ENCODE data around the gene SLC26A6. TPM values are rescaled to one million over a fixed set of nuclear protein-coding genes. Genes with fewer than 3 reads are reported as not detected.

SLC26A6 gene
- total RNA-seq, 6 experiments from 2014 or later, result 6.6 to 9.9 (median 8.6) TPM

GRCh38 chr3:48601622-48601994 is 33.7 kb downstream of the SLC26A6 start:
- no peak overlapping the region for H3K27ac ChIP-seq
- H3K9me3 ChIP-seq, result no peaks in the 10 kb centered on the region
- WGBS (ENCODE audit: insufficient coverage, low coverage, low lambda C conversion rate, missing lambda C conversion rate), result 71% methylated on average over 1 of the region's 2 CpGs
- H3K4me1 ChIP-seq, result no peaks in the 10 kb centered on the region
- intact Hi-C loops (cut with DNase I), result no loop called here
- H3K27me3 ChIP-seq, result no peaks in the 10 kb centered on the region
- no peak for DNase-seq
- peaks cover 0 to 83% (median 48%) of the 10 kb centered on the region in 4 donors for H3K36me3 ChIP-seq
- TF ChIP-seq POLR2A (IDR thresholded peaks at IDR 0.05), result no peak
- TF ChIP-seq, protein P1, sequence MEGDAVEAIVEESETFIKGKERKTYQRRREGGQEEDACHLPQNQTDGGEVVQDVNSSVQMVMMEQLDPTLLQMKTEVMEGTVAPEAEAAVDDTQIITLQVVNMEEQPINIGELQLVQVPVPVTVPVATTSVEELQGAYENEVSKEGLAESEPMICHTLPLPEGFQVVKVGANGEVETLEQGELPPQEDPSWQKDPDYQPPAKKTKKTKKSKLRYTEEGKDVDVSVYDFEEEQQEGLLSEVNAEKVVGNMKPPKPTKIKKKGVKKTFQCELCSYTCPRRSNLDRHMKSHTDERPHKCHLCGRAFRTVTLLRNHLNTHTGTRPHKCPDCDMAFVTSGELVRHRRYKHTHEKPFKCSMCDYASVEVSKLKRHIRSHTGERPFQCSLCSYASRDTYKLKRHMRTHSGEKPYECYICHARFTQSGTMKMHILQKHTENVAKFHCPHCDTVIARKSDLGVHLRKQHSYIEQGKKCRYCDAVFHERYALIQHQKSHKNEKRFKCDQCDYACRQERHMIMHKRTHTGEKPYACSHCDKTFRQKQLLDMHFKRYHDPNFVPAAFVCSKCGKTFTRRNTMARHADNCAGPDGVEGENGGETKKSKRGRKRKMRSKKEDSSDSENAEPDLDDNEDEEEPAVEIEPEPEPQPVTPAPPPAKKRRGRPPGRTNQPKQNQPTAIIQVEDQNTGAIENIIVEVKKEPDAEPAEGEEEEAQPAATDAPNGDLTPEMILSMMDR (IDR thresholded peaks at IDR 0.05), result no peak
- ATAC-seq, result no peak
- no peak overlapping the region for H3K4me3 ChIP-seq

GRCh38 chr3:48600711-48601621 is 34.3 kb downstream of the SLC26A6 start:
- intact Hi-C loops (cut with DNase I), result no loop called here
- no peak for ATAC-seq
- Histone ChIP-seq H3K36me3 (peaks cover 0 to 77% (median 45%) of the 10 kb centered on the region in 4 donors), H3K27ac (no peak overlapping the region), H3K4me1 (no peaks in the 10 kb centered on the region), H3K4me3 (no peak overlapping the region), H3K9me3 (no peaks in the 10 kb centered on the region), H3K27me3 (no peaks in the 10 kb centered on the region)
- no peak for TF ChIP-seq POLR2A (IDR thresholded peaks at IDR 0.05)
- DNase-seq, result no peak
- 93% methylated on average over 5 of the region's 19 CpGs for WGBS (ENCODE audit: insufficient coverage, low coverage, low lambda C conversion rate, missing lambda C conversion rate)

GRCh38 chr3:48599509-48600285 is 35.6 kb downstream of the SLC26A6 start:
- no peak for TF ChIP-seq POLR2A (IDR thresholded peaks at IDR 0.05)
- TF ChIP-seq, protein P1 (IDR thresholded peaks at IDR 0.05), result no peak
- no peaks in the 10 kb centered on the region for H3K4me1 ChIP-seq
- no peaks in the 10 kb centered on the region for H3K27me3 ChIP-seq
- H3K9me3 ChIP-seq, result no peaks in the 10 kb centered on the region
- intact Hi-C loops (cut with DNase I), result no loop called here
- WGBS (ENCODE audit: insufficient coverage, low coverage, low lambda C conversion rate, missing lambda C conversion rate), result 93% methylated on average over 6 of the region's 12 CpGs
- DNase-seq (no peak), ATAC-seq (no peak)
- no peak overlapping the region for H3K27ac ChIP-seq
- H3K36me3 ChIP-seq, result peaks cover 0 to 64% (median 38%) of the 10 kb centered on the region in 4 donors
- no peak overlapping the region for H3K4me3 ChIP-seq

- Histone ChIP-seq H3K4me1 (no peaks in the 10 kb centered on the region), H3K27ac (no peak overlapping the region), H3K36me3 (peaks cover 0 to 58% (median 35%) of the 10 kb centered on the region in 4 donors), H3K4me3 (no peak overlapping the region), H3K27me3 (no peaks in the 10 kb centered on the region), H3K9me3 (no peaks in the 10 kb centered on the region)
- ATAC-seq (no peak), DNase-seq (peak in 1 of 3 donors; percentile 37)
- WGBS (ENCODE audit: insufficient coverage, low coverage, low lambda C conversion rate, missing lambda C conversion rate), result 100% methylated on average over 1 of the region's 11 CpGs
- TF ChIP-seq POLR2A (IDR thresholded peaks at IDR 0.05), result no peak
- TF ChIP-seq, protein P1 (IDR thresholded peaks at IDR 0.05), result no peak
- intact Hi-C loops (cut with DNase I), result no loop called here
Observed at GRCh38 chr3:48599077-48599501, 36.2 kb downstream of the SLC26A6 start.
